HUES64 (cell line): Measurements from ENCODE around the gene SIX3. TPM values are rescaled to one million over a fixed set of nuclear protein-coding genes. Genes with fewer than 3 reads are reported as not detected.

Experiments
- H3K27ac ChIP-seq: 2 replicates; pipeline ENCODE4 v1.7.0; 2013; ENCODE audit warnings: low read depth, low read length, inconsistent platforms
- H3K27me3 ChIP-seq: 2 replicates; pipeline ENCODE4 v1.6.1; 2013; ENCODE audit warnings: mild to moderate bottlenecking, low read length; ENCODE audit not compliant: insufficient read depth
- H3K36me3 ChIP-seq: 2 replicates; pipeline ENCODE4 v1.6.1; 2013; ENCODE audit warnings: mild to moderate bottlenecking, low read length; ENCODE audit not compliant: insufficient read depth
- H3K4me1 ChIP-seq: 2 replicates; pipeline ENCODE4 v1.6.1; 2013; ENCODE audit warnings: mild to moderate bottlenecking, low read length, moderate library complexity; ENCODE audit not compliant: insufficient read depth
- H3K4me3 ChIP-seq: 2 replicates; pipeline ENCODE4 v1.5.1; 2013; ENCODE audit warnings: mild to moderate bottlenecking, low read length, moderate library complexity
- H3K9ac ChIP-seq: 2 replicates; pipeline ENCODE4 v1.6.1; 2013; ENCODE audit warnings: mild to moderate bottlenecking, low read depth, low read length
- H3K9me3 ChIP-seq: 2 replicates; pipeline ENCODE4 v1.6.1; 2013; ENCODE audit warnings: low read depth, low read length; ENCODE audit not compliant: insufficient read depth
- WGBS: fragments of 150-250, 120-280 bp; methylation state at CpG from one replicate; pipeline ENCODE4 v1.1.7; 2013; ENCODE audit warnings: missing lambda C conversion rate; 5-methylcytosine and 5-hydroxymethylcytosine counted together
- polyA plus RNA-seq, 2 experiments: library from polyadenylated mRNA; stranded (reverse); fragments of 50-300 nt; gene quantifications; one replicate each; pipeline ENCODE4 v1.2.3, GENCODE V29; 2013

The SIX3 gene
- polyA plus RNA-seq (2013, experiment 1 of 2): 0.25 TPM
- polyA plus RNA-seq (2013, experiment 2 of 2): not detected

DNA sequence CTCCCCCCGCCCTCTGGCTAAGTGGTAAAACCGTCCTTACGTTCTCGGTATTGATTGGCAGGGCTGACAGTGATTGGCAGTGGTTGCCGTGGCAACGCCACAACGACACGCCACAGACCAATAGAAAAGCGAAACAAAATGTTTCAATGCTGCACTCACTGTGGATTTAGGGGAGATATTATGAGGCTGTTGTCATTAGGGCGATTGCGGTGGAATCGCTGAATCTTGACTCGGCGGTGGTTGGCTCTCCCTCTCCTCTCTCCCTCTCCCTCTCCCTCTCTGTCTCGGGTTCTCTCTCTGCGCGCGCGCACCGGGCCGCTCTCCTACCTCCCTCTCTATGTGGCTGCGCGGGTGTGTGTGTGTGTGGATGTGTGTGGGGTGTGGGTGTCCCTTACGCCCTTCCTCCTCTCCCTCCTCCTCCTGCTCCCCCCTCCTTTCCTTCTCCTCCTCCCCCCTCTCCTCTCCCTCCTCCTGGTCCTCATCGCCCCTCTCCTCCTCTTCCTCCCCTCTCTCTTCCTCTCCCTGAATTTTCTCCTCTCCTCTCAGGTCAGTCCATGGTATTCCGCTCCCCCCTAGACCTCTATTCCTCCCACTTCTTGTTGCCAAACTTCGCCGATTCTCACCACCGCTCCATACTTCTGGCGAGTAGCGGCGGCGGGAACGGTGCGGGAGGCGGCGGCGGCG, at the start of gene SIX3:
TSS of gene SIX3 (plus strand) at position 152 of the 684 bp plus-strand sequence. CDS start at position 555, 403 bp downstream.
- peak within 1 kb of the TSS; percentile 52 for H3K4me3 ChIP-seq
- H3K27me3 ChIP-seq: peaks cover 100% of the 10 kb centered on the region
- no peaks in the 10 kb centered on the region for H3K36me3 ChIP-seq
- peaks cover 37% of the 10 kb centered on the region for H3K4me1 ChIP-seq
- H3K9me3 ChIP-seq: no peaks in the 10 kb centered on the region
- H3K27ac ChIP-seq: no peak within 1 kb of the TSS
- under 1% methylated on average over 29 of the region's 39 CpGs for WGBS
- H3K9ac ChIP-seq: peak within 1 kb of the TSS; percentile 54; the same call in 1 of the 2 replicates

GRCh38 chr2:44894058-44894457, 47.4 kb upstream of the SIX3 start:
- no peaks in the 10 kb centered on the region for H3K36me3 ChIP-seq
- peaks cover 20% of the 10 kb centered on the region for H3K9me3 ChIP-seq
- H3K9ac ChIP-seq: no peak overlapping the region
- H3K4me1 ChIP-seq: no peaks in the 10 kb centered on the region
- no peak overlapping the region for H3K4me3 ChIP-seq
- no peaks in the 10 kb centered on the region for H3K27me3 ChIP-seq
- no peak overlapping the region for H3K27ac ChIP-seq
- WGBS: 58% methylated on average over 8 of the region's 8 CpGs

- H3K27me3 ChIP-seq: no peaks in the 10 kb centered on the region
- no peaks in the 10 kb centered on the region for H3K36me3 ChIP-seq
- H3K4me1 ChIP-seq: no peaks in the 10 kb centered on the region
- no peak overlapping the region for H3K27ac ChIP-seq
- no peak overlapping the region for H3K4me3 ChIP-seq
- WGBS: 90% methylated on average over 2 of the region's 2 CpGs
- peaks cover 18% of the 10 kb centered on the region for H3K9me3 ChIP-seq
- no peak overlapping the region for H3K9ac ChIP-seq
These were observed 46.4 kb upstream of the SIX3 start for GRCh38 chr2:44895061-44895460.

GRCh38 chr2:44897406-44897805, 44.1 kb upstream of the SIX3 start:
- Histone ChIP-seq H3K36me3 (no peaks in the 10 kb centered on the region), H3K27me3 (no peaks in the 10 kb centered on the region), H3K4me1 (no peaks in the 10 kb centered on the region), H3K4me3 (no peak overlapping the region), H3K9me3 (0 out of 2 replicates have a peak, but pooled peaks cover 4% of the 10 kb centered on the region), H3K27ac (no peak overlapping the region), H3K9ac (no peak overlapping the region)
- 88% methylated on average over 6 of the region's 6 CpGs for WGBS

DNA sequence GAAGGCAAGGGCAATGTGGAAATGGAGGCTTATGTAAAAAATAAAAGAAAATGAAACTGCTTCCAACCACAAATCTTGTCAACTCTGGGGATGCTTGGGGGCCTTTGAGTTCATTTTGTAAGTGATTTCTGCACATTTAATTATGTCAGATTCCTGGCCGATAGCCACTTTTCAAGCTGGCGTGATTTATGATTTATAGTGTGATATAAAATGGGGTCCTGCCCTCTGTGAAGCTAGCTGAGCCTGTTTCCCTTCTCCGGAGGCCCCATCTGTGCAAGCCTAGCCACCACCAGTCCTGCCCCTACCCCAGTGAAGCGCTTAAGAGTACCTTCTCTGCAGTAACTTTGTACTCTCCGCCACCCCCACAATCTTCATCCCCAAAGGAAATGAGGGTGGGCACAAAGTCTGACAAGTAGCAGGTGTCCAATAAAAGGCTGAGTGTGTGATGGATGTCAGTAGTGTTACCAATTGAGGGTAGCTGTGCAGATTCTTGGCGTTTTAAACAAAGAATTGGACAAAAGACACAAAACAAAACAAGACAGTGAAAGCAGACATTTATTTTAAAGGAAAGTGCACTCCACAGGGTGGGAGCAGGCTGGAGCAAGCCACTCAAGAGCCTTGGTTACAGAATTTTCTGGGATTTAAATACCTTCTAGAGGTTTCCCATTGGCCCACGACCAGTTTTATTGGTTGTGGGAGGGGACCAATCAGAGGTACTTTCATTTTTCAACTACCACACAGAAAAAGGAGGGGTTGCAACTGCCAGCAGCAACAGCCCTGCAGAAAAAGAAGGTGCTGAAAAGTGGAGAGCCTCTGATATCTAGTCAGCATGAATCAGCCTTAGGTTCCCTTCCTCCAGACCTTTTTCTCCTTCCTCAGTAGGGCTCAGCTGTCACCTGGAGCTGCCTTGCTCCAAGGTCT, 39.0 kb upstream of the SIX3 start:
- Histone ChIP-seq H3K9ac (no peak overlapping the region), H3K4me3 (no peak overlapping the region), H3K9me3 (no peaks in the 10 kb centered on the region), H3K27me3 (no peaks in the 10 kb centered on the region), H3K4me1 (no peaks in the 10 kb centered on the region), H3K36me3 (no peaks in the 10 kb centered on the region), H3K27ac (no peak overlapping the region)
- 80% methylated on average over 6 of the region's 7 CpGs for WGBS

DNA sequence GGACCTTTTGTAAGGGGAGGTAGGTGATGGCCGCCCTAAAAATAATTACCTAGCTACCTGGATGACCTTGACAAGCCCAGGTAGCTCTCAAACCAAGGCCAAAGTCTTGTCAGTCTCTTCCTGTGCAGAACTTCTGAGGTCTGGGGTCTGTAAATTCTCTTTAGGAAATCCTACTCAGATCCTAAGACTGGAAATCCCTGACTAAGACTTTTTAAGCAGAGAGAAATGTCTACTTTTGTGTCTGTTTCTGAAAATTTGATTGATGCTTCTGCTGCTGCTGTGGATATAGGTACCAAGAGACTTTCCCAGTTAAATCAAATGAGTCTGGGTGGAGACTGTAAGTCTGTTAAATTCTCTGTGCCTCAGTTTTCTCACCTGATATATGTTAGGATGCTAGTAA, 36.9 kb upstream of the SIX3 start:
- WGBS: 57% methylated on average over 1 of the region's 1 CpG
- H3K4me3 ChIP-seq: no peak overlapping the region
- no peaks in the 10 kb centered on the region for H3K27me3 ChIP-seq

DNA sequence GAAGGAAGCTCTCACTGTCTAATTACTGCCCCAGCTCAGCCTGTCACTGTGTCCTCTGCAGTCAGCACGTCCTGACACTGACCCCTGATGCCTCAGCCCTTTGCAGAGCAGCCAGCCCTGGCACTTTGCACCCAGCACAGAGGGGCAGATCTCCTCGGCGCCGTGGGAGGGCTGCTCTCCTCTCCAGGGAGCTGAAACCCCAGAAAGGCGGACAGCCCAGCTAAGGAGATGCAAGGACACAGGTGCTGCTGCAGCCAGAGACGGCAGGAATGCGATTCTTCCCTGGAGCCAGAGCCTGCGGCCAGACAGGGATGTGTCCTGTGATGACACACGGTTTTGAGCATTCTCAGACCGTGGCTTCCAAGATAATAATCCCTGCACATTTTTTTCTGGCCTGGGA, 34.5 kb upstream of the SIX3 start:
- Histone ChIP-seq H3K27me3 (no peaks in the 10 kb centered on the region), H3K36me3 (no peaks in the 10 kb centered on the region), H3K9me3 (0 out of 2 replicates have a peak, but pooled peaks cover 6% of the 10 kb centered on the region), H3K27ac (no peak overlapping the region), H3K4me1 (no peaks in the 10 kb centered on the region), H3K4me3 (no peak overlapping the region), H3K9ac (no peak overlapping the region)
- WGBS: 82% methylated on average over 10 of the region's 10 CpGs

More for the DNA sequence above, 36.9 kb upstream of the SIX3 start:
- Histone ChIP-seq H3K4me1 (no peaks in the 10 kb centered on the region), H3K27ac (no peak overlapping the region), H3K36me3 (no peaks in the 10 kb centered on the region), H3K9me3 (no peaks in the 10 kb centered on the region), H3K9ac (no peak overlapping the region)

GRCh38 chr2:44909831-44910230, 31.7 kb upstream of the SIX3 start:
- Histone ChIP-seq H3K9me3 (0 out of 2 replicates have a peak, but pooled peaks cover 6% of the 10 kb centered on the region), H3K9ac (no peak overlapping the region), H3K4me1 (peaks cover 7% of the 10 kb centered on the region; the same call in 1 of the 2 replicates), H3K27ac (no peak overlapping the region), H3K4me3 (no peak overlapping the region), H3K36me3 (no peaks in the 10 kb centered on the region), H3K27me3 (no peaks in the 10 kb centered on the region)
- 100% methylated on average over 1 of the region's 1 CpG for WGBS

GRCh38 chr2:44912660-44913059, 28.8 kb upstream of the SIX3 start:
- Histone ChIP-seq H3K4me3 (no peak overlapping the region), H3K4me1 (peaks cover 7% of the 10 kb centered on the region; the same call in 1 of the 2 replicates)
- 75% methylated on average over 5 of the region's 5 CpGs for WGBS

DNA sequence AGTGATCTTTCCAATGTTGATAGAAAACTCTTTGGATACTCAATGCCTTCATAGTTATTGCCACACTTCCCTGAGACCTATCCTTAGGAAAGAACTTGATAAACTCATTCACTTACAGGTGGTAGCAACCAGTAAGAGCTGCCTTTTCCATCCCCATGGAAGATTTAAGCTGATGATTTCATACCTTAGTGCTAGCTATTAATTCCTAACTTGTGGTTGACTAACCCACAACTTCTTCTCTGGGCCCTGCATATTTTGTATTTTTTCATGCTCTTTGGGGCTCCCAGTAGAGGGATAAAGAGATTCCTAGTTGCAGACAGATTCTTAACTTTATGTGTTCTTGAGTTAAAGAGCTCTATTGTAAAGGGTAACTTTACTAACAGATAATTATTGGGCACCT, 25.2 kb upstream of the SIX3 start:
- no peak overlapping the region for H3K9ac ChIP-seq
- peaks cover 7% of the 10 kb centered on the region; the same call in 1 of the 2 replicates for H3K4me1 ChIP-seq
- H3K36me3 ChIP-seq: no peaks in the 10 kb centered on the region
- no peak overlapping the region for H3K27ac ChIP-seq
- H3K4me3 ChIP-seq: no peak overlapping the region
- H3K9me3 ChIP-seq: no peaks in the 10 kb centered on the region
- peaks cover 15% of the 10 kb centered on the region; the same call in 1 of the 2 replicates for H3K27me3 ChIP-seq

More at GRCh38 chr2:44912660-44913059, 28.8 kb upstream of the SIX3 start:
- Histone ChIP-seq H3K27ac (no peak overlapping the region), H3K9me3 (0 out of 2 replicates have a peak, but pooled peaks cover 6% of the 10 kb centered on the region), H3K9ac (no peak overlapping the region), H3K27me3 (0 out of 2 replicates have a peak, but pooled peaks cover 2% of the 10 kb centered on the region), H3K36me3 (no peaks in the 10 kb centered on the region)
